ENCODE results near the gene DLG3. TPM values are rescaled to one million over a fixed set of nuclear protein-coding genes. Genes with fewer than 3 reads are reported as not detected.
A peak's percentile ranks its signal among the peaks of the same experiment; 100 is the strongest.

Gene DLG3
- total and polyA plus RNA-seq, 4 donors: 27.3 to 50.1 (median 44.2) TPM

DNA sequence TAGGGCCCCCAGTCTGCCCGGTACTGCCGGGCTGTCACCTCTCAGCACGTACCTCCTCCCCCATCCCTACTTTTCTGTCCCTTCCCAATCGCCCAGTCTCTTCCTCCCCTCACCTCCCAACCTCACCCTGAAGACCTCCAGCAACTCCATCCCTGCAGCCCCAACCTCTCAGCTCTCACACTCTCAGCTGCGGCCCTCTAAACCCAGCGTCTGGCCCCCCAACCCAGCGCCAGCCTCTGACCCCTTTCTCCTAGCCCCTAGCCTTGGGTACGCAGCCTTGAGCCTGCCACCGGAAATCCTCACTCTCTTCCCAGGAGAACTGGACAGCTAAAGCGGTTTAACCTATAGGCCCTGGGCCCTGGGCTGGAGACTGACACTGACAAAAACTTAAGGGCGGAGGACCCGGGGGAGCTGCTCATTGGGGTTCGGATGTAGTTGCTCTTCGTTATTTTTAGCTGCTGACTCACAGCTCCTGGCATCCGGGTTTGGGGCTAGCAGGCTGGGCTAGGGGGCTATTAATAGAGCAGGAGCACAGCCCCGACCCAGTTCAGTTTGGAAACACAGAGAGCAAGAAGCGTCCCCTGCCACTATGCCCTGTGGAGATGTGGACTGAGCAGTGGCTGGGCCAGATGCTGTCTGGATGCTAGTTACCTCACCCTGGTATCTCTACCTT, 9.6 kb upstream of the DLG3 start:
- Histone ChIP-seq H3K27me3 (ENCODE audit: control insufficient read depth, insufficient read depth, low read length) (peaks cover 2% of the 10 kb centered on the region), H3K36me3 (ENCODE audit: control insufficient read depth, insufficient read depth, low read length) (no peaks in the 10 kb centered on the region), H3K9me3 (ENCODE audit: control insufficient read depth, insufficient read depth, low read length) (no peaks in the 10 kb centered on the region), H3K4me3 (ENCODE audit: low read depth, low read length) (peak overlapping the region; percentile 67), H3K4me1 (ENCODE audit: control insufficient read depth, insufficient read depth, low read length) (peaks cover 23% of the 10 kb centered on the region), H3K27ac (ENCODE audit: low read depth, low read length) (no peak overlapping the region)
- no peak for DNase-seq (ENCODE audit: low read depth in 4 of 6, low spot score in 6 of 6)
- 41% methylated on average over 17 of the region's 17 CpGs for WGBS (ENCODE audit: insufficient coverage)

GRCh38 chrX:70436343-70436742, 8.3 kb upstream of the DLG3 start:
- no peaks in the 10 kb centered on the region for H3K9me3 ChIP-seq (ENCODE audit: control insufficient read depth, insufficient read depth, low read length)
- no peak overlapping the region for H3K4me3 ChIP-seq (ENCODE audit: low read depth, low read length)
- 17% methylated on average over 16 of the region's 16 CpGs for WGBS (ENCODE audit: insufficient coverage)

DNA sequence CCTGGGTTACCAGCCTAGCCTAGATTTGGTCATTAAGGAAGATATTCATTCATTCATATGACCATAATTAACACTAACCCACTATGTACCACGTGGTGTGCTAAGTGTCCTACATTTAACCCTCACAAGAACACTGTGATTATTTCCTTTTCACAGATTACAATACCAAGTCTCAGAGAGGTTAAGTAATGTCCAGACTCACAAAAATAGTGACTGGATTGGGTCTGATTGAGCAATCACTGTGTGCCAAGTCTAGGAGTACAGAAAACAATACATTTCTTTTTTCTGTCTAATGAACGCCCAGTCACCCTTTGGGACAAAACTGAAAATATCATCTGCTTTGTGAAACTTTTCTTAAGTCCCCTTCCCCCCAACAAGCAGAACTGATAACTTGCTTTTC, 7.6 kb upstream of the DLG3 start:
- Histone ChIP-seq H3K9me3 (ENCODE audit: control insufficient read depth, insufficient read depth, low read length) (no peaks in the 10 kb centered on the region), H3K4me3 (ENCODE audit: low read depth, low read length) (no peak overlapping the region), H3K27me3 (ENCODE audit: control insufficient read depth, insufficient read depth, low read length) (peaks cover 5% of the 10 kb centered on the region), H3K27ac (ENCODE audit: low read depth, low read length) (no peak overlapping the region), H3K36me3 (ENCODE audit: control insufficient read depth, insufficient read depth, low read length) (no peaks in the 10 kb centered on the region), H3K4me1 (ENCODE audit: control insufficient read depth, insufficient read depth, low read length) (peaks cover 23% of the 10 kb centered on the region)
- 14% methylated on average over 1 of the region's 2 CpGs for WGBS (ENCODE audit: insufficient coverage)
- no peak for DNase-seq (ENCODE audit: low read depth in 4 of 6, low spot score in 6 of 6)

More at GRCh38 chrX:70436343-70436742, 8.3 kb upstream of the DLG3 start:
- Histone ChIP-seq H3K4me1 (ENCODE audit: control insufficient read depth, insufficient read depth, low read length) (peaks cover 23% of the 10 kb centered on the region), H3K36me3 (ENCODE audit: control insufficient read depth, insufficient read depth, low read length) (no peaks in the 10 kb centered on the region), H3K27ac (ENCODE audit: low read depth, low read length) (no peak overlapping the region), H3K27me3 (ENCODE audit: control insufficient read depth, insufficient read depth, low read length) (peaks cover 5% of the 10 kb centered on the region)
- peak in 3 of 6 donors; percentile 23 to 83 (median 67) for DNase-seq (ENCODE audit: low read depth in 4 of 6, low spot score in 6 of 6)

DNA sequence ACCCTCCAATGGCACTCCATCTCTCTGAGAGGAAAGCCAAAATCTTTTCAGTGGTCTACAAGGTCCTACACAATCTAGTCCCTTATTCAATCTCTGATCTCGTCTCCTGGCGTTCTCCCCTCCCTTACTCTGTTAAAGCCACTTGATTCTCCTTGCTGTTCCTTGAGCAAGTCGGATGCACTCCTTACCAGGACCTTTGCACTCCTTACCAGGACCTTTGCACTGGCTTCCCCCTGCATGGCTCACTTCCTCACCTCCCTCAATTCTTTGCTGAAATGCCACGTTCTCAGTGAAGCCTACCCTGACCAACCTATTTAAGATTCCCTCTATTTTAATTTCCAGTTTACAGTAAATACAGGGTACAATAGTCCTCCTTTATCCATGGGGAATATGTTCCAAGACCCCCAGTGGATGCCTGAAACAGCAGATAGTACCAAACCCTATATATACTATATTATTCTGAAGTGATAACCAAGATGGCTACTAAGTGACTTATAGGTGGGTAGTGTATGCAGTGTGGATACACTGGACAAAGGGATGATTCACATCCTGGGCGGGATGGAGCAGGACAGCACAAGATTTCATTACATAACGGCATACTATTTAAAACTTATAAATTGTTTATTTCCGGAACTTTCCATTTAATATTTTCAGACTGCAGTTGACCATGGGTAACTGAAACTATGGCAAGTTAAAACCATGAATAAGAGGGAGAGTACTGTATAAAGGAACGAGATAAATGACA, 6.5 kb upstream of the DLG3 start:
- Histone ChIP-seq H3K27me3 (ENCODE audit: control insufficient read depth, insufficient read depth, low read length) (peaks cover 5% of the 10 kb centered on the region), H3K4me3 (ENCODE audit: low read depth, low read length) (no peak overlapping the region), H3K27ac (ENCODE audit: low read depth, low read length) (no peak overlapping the region), H3K9me3 (ENCODE audit: control insufficient read depth, insufficient read depth, low read length) (no peaks in the 10 kb centered on the region), H3K36me3 (ENCODE audit: control insufficient read depth, insufficient read depth, low read length) (no peaks in the 10 kb centered on the region), H3K4me1 (ENCODE audit: control insufficient read depth, insufficient read depth, low read length) (peaks cover 23% of the 10 kb centered on the region)
- DNase-seq (ENCODE audit: low read depth in 4 of 6, low spot score in 6 of 6): no peak
- 48% methylated on average over 4 of the region's 8 CpGs for WGBS (ENCODE audit: insufficient coverage)

- no peaks in the 10 kb centered on the region for H3K36me3 ChIP-seq (ENCODE audit: control insufficient read depth, insufficient read depth, low read length)
- H3K4me1 ChIP-seq (ENCODE audit: control insufficient read depth, insufficient read depth, low read length): peaks cover 18% of the 10 kb centered on the region
- no peak overlapping the region for H3K4me3 ChIP-seq (ENCODE audit: low read depth, low read length)
- no peak overlapping the region for H3K27ac ChIP-seq (ENCODE audit: low read depth, low read length)
- WGBS (ENCODE audit: insufficient coverage): 80% methylated on average over 1 of the region's 1 CpG
- no peaks in the 10 kb centered on the region for H3K9me3 ChIP-seq (ENCODE audit: control insufficient read depth, insufficient read depth, low read length)
- no peak for DNase-seq (ENCODE audit: low read depth in 4 of 6, low spot score in 6 of 6)
- peaks cover 5% of the 10 kb centered on the region for H3K27me3 ChIP-seq (ENCODE audit: control insufficient read depth, insufficient read depth, low read length)
Measured at GRCh38 chrX:70439016-70439415, 5.6 kb upstream of the DLG3 start.

DNA sequence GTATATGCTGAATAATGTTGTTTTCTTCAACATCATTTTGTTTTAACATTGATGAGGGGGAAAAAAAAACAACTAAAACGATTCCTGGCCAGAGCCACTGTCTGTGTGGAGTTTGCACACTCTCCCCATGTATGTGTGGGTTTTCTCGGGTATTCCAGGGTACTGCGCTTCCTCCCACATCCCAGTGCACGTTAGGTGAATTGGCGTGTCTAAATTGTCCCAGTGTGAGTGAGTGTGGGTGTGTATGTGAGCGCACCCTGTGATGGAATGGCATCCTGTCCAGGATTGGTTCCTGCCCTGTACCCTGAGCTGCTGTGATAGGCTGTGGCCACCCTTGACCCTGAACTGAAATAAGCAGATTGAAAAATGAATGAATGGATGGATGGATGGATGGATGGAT, 2.4 kb upstream of the DLG3 start:
- Histone ChIP-seq H3K9me3 (ENCODE audit: control insufficient read depth, insufficient read depth, low read length) (no peaks in the 10 kb centered on the region), H3K27me3 (ENCODE audit: control insufficient read depth, insufficient read depth, low read length) (peaks cover 10% of the 10 kb centered on the region), H3K27ac (ENCODE audit: low read depth, low read length) (no peak overlapping the region), H3K4me1 (ENCODE audit: control insufficient read depth, insufficient read depth, low read length) (peaks cover 16% of the 10 kb centered on the region), H3K4me3 (ENCODE audit: low read depth, low read length) (no peak overlapping the region), H3K36me3 (ENCODE audit: control insufficient read depth, insufficient read depth, low read length) (no peaks in the 10 kb centered on the region)
- WGBS (ENCODE audit: insufficient coverage): 45% methylated on average over 6 of the region's 6 CpGs
- DNase-seq (ENCODE audit: low read depth in 4 of 6, low spot score in 6 of 6): no peak

- DNase-seq (ENCODE audit: low read depth in 4 of 6, low spot score in 6 of 6): no peak
- no peaks in the 10 kb centered on the region for H3K9me3 ChIP-seq (ENCODE audit: control insufficient read depth, insufficient read depth, low read length)
- peaks cover 8% of the 10 kb centered on the region for H3K27me3 ChIP-seq (ENCODE audit: control insufficient read depth, insufficient read depth, low read length)
- peaks cover 21% of the 10 kb centered on the region for H3K4me1 ChIP-seq (ENCODE audit: control insufficient read depth, insufficient read depth, low read length)
- peak overlapping the region; percentile 39 for H3K4me3 ChIP-seq (ENCODE audit: low read depth, low read length)
- H3K36me3 ChIP-seq (ENCODE audit: control insufficient read depth, insufficient read depth, low read length): peaks cover 10% of the 10 kb centered on the region
- no peak overlapping the region for H3K27ac ChIP-seq (ENCODE audit: low read depth, low read length)
- WGBS (ENCODE audit: insufficient coverage): 26% methylated on average over 54 of the region's 61 CpGs
Measured at GRCh38 chrX:70444946-70445656, 466 bp downstream of the DLG3 start.

DNA sequence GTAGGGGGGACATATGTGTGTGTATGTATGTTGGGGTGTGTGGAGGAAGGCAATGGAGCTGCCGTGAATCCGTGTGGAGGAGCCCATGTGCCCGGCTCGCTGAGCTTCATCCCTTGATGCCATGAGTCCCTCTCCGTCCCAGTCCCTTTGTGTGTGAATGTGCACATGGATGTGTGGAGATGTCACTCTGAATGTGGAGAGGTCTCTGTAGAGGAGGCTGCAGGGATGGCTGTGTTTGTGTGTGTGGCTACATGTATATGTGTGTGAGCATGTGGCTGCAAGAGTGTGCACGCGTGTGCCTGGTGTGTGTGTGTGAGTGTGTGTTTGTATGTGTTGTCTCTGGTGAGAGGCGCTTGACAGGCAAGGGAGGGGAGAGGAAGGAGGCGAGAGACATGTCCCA, 1.3 kb downstream of the DLG3 start:
- Histone ChIP-seq H3K4me1 (ENCODE audit: control insufficient read depth, insufficient read depth, low read length) (peaks cover 21% of the 10 kb centered on the region), H3K4me3 (ENCODE audit: low read depth, low read length) (peak overlapping the region; percentile 39), H3K36me3 (ENCODE audit: control insufficient read depth, insufficient read depth, low read length) (peaks cover 10% of the 10 kb centered on the region), H3K27me3 (ENCODE audit: control insufficient read depth, insufficient read depth, low read length) (peaks cover 8% of the 10 kb centered on the region), H3K9me3 (ENCODE audit: control insufficient read depth, insufficient read depth, low read length) (no peaks in the 10 kb centered on the region), H3K27ac (ENCODE audit: low read depth, low read length) (no peak overlapping the region)
- peak in 2 of 6 donors; percentile 51 to 70 for DNase-seq (ENCODE audit: low read depth in 4 of 6, low spot score in 6 of 6)
- 52% methylated on average over 9 of the region's 9 CpGs for WGBS (ENCODE audit: insufficient coverage)

- H3K27ac ChIP-seq (ENCODE audit: low read depth, low read length): no peak overlapping the region
- DNase-seq (ENCODE audit: low read depth in 4 of 6, low spot score in 6 of 6): peak in 1 of 6 donors; percentile 56
- H3K36me3 ChIP-seq (ENCODE audit: control insufficient read depth, insufficient read depth, low read length): peaks cover 12% of the 10 kb centered on the region
- peaks cover 5% of the 10 kb centered on the region for H3K27me3 ChIP-seq (ENCODE audit: control insufficient read depth, insufficient read depth, low read length)
- H3K9me3 ChIP-seq (ENCODE audit: control insufficient read depth, insufficient read depth, low read length): no peaks in the 10 kb centered on the region
- WGBS (ENCODE audit: insufficient coverage): 59% methylated on average over 12 of the region's 16 CpGs
- H3K4me1 ChIP-seq (ENCODE audit: control insufficient read depth, insufficient read depth, low read length): peaks cover 21% of the 10 kb centered on the region
- H3K4me3 ChIP-seq (ENCODE audit: low read depth, low read length): peak overlapping the region; percentile 12
Measured at GRCh38 chrX:70446380-70447350, 2.0 kb downstream of the DLG3 start.

Measured in spinal cord (tissue), 10 donors.